Activated naive CD8-positive, alpha-beta T cell treated with anti-CD3 and anti-CD28 coated beads, Interleukin-2, amount 50 U/mL, for 16 hours (primary cell): ENCODE measurements around the gene FH.
A peak's percentile ranks its signal among the peaks of the same experiment; 100 is the strongest.

ENCODE experiments used
- DNase-seq: peaks from one replicate; pipeline ENCODE4 v3.0.0-alpha.2; 2020; ENCODE audit warnings: low read depth, low spot score

Gene FH

GRCh38 chr1:241519308-241520079 lies at the start of gene FH:
FH (minus strand) TSS chr1:241519755; CDS start chr1:241519722, 33 bp downstream.
- DNase-seq, result peak; percentile 84

- DNase-seq, result no peak
These were observed 41.3 kb upstream of the FH start for GRCh38 chr1:241560849-241561187.

GRCh38 chr1:241560146-241560848 lies 40.7 kb upstream of the FH start:
- DNase-seq, result no peak

- no peak for DNase-seq
These were observed 38.1 kb upstream of the FH start for GRCh38 chr1:241557551-241558193.

GRCh38 chr1:241557031-241557430 lies 37.5 kb upstream of the FH start:
- no peak for DNase-seq

- no peak for DNase-seq
These were observed 36.0 kb upstream of the FH start for GRCh38 chr1:241555526-241555925.

- no peak for DNase-seq
These were observed 34.5 kb upstream of the FH start for GRCh38 chr1:241553886-241554592.

GRCh38 chr1:241551759-241552638 lies 32.4 kb upstream of the FH start:
- no peak for DNase-seq

- DNase-seq, result no peak
These were observed 30.8 kb upstream of the FH start for GRCh38 chr1:241550318-241550717.

- DNase-seq, result no peak
These were observed 28.5 kb upstream of the FH start for GRCh38 chr1:241548008-241548407.

GRCh38 chr1:241542199-241542907 lies 22.8 kb upstream of the FH start:
- no peak for DNase-seq

- no peak for DNase-seq
These were observed 17.4 kb upstream of the FH start for GRCh38 chr1:241536969-241537368.

GRCh38 chr1:241536304-241536703 lies 16.7 kb upstream of the FH start:
- DNase-seq, result no peak

- no peak for DNase-seq
These were observed 14.0 kb upstream of the FH start for GRCh38 chr1:241533326-241534115.

- no peak for DNase-seq
These were observed 13.3 kb upstream of the FH start for GRCh38 chr1:241532864-241533263.

- no peak for DNase-seq
These were observed 12.6 kb upstream of the FH start, which contains the start of gene KMO for GRCh38 chr1:241532162-241532531. KMO (plus strand) TSS chr1:241532378; CDS start chr1:241532445, 67 bp downstream.

- DNase-seq, result no peak
These were observed 11.9 kb upstream of the FH start for GRCh38 chr1:241531195-241532161.

- DNase-seq, result no peak
These were observed 7.6 kb upstream of the FH start for GRCh38 chr1:241527146-241527545.
